GM12864 (cell line): ENCODE data around the gene FGFR1OP2.

Experiments used
- DNase-seq: peaks from one replicate; pipeline ENCODE4 v3.0.0-alpha.2; 2011; ENCODE audit warnings: low read depth
- H3K4me3 ChIP-seq: 2 replicates; pipeline ENCODE4 v1.5.1; 2011; ENCODE audit warnings: mild to moderate bottlenecking, low read depth, low read length, control low read depth
- CTCF ChIP-seq: IDR thresholded peaks from 2 replicates; pipeline ENCODE4 v1.5.1; 2011; ENCODE audit warnings: low read depth, mild to moderate bottlenecking, moderate library complexity, low read length, control low read depth, inconsistent platforms; ENCODE audit errors: missing control alignments

FGFR1OP2 gene

DNA sequence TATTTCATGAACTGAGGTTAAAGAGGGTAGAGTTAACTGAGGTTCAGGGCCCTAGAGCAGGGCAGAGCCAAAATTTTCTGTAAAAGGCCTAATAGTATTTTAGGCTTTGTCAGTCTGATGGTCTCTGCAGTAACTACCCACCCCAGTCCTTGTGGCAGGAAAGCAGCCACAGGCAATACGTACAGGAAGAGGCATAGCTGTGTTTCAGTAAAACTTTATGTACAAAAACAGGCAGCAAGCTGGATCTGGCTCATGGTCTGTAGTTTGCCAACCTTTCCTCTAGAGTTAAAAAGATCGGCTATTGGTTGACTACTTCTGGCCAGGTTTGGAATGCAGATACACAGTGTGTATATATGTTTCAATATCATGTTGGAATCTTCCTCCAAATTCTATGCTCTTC is 58.7 kb downstream of the FGFR1OP2 start:
- DNase-seq, result no peak
- TF ChIP-seq CTCF, result no peak
- no peak overlapping the region for H3K4me3 ChIP-seq

GRCh38 chr12:27000961-27001360 is 62.7 kb downstream of the FGFR1OP2 start:
- DNase-seq, result no peak
- no peak for TF ChIP-seq CTCF
- no peak overlapping the region for H3K4me3 ChIP-seq

DNA sequence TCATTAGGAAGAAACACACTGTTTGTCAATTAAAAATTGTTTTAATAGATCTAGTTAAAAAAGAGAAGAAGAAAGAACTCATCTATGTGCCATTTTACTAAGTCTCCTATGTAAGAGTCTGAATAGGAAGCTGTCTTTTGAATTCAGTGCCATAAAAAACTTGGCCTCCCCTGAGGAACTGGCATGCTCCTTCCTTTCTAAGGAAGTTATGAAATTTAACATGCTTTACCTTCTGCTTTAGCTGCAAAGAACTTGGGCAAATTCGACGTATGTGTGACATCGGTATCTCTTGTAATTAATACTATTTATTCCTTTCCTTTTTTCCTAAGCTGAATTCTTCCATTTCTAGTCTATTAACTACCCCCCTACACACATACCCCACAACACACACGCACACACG is 63.4 kb downstream of the FGFR1OP2 start:
- TF ChIP-seq CTCF, result no peak
- H3K4me3 ChIP-seq, result no peak overlapping the region
- DNase-seq, result no peak

- no peak for DNase-seq
- TF ChIP-seq CTCF, result no peak
- H3K4me3 ChIP-seq, result no peak overlapping the region
Observed at GRCh38 chr12:27002141-27002540, 63.9 kb downstream of the FGFR1OP2 start.

- no peak for TF ChIP-seq CTCF
- no peak for DNase-seq
- H3K4me3 ChIP-seq, result no peak overlapping the region
Observed at GRCh38 chr12:27003421-27004381, 65.4 kb downstream of the FGFR1OP2 start.

DNA sequence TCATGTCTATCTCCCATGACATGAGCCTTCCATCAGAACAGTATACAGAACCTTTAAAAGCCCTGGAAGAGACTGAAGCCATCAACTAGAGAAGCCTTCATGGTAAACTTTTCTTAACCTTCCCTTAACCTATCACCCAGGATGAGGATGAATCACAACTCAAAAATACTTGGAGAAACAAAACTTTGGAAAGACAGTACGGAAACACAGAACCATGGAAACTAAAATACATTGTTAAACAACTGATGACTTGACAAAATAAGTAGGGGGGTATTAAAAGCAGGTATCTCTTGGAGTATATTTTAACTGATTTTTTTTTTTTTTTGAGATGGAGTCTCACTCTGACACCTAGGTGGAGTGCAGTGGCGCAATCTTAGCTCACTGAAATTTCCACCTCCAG is 67.2 kb downstream of the FGFR1OP2 start:
- no peak for DNase-seq
- H3K4me3 ChIP-seq, result no peak overlapping the region
- no peak for TF ChIP-seq CTCF
